ENCODE data around the gene ZNF407. TPM values are rescaled to one million over a fixed set of nuclear protein-coding genes. Genes with fewer than 3 reads are reported as not detected.

The ZNF407 gene
- total RNA-seq, 5 donors from 2014 or later (not counting 1 experiment from before 2014, with no cell fraction given), result 22.9 to 37.4 (median 24.4) TPM

GRCh38 chr18:74778191-74778847 lies 180.6 kb downstream of the ZNF407 start:
- CTCF ChIA-PET, result no interaction called here
- 86% methylated on average over 1 of the region's 6 CpGs for WGBS (ENCODE audit: insufficient coverage)
- H3K27ac ChIP-seq (ENCODE audit: low read length), result no peak overlapping the region
- ATAC-seq (replicated peaks in 1 of 4) (no peak), DNase-seq (no peak)
- Mint-ChIP-seq H3K4me3 (no peak overlapping the region), H3K9me3 (no peaks in the 10 kb centered on the region), H3K27ac (no peak overlapping the region), H3K27me3 (no peaks in the 10 kb centered on the region), H3K4me1 (peaks cover 0 to 6% (median 2%) of the 10 kb centered on the region in 3 donors), H3K36me3 (peaks cover 29% of the 10 kb centered on the region)
- no peaks in the 10 kb centered on the region for H3K4me1 ChIP-seq (ENCODE audit: control insufficient read depth in 1 of 2, extremely low read depth in 1 of 2, insufficient read depth in 2 of 2, low read length in 2 of 2)
- POLR2A ChIA-PET, result no interaction called here
- H3K9me3 ChIP-seq, result no peaks in the 10 kb centered on the region
- no peaks in the 10 kb centered on the region for H3K36me3 ChIP-seq (ENCODE audit: control insufficient read depth in 2 of 2, extremely low read depth in 1 of 2, insufficient read depth in 1 of 2, low read length in 1 of 2)
- H3K27me3 ChIP-seq (replicated peaks in 1 of 2; ENCODE audit: control insufficient read depth in 2 of 2, extremely low read depth in 1 of 2, insufficient read depth in 2 of 2, low read length in 1 of 2), result no peaks in the 10 kb centered on the region
- H3K4me3 ChIP-seq (ENCODE audit: control insufficient read depth in 1 of 2, extremely low read depth in 1 of 2, low read length in 1 of 2), result no peak overlapping the region

- Mint-ChIP-seq H3K27ac (no peak overlapping the region), H3K27me3 (no peaks in the 10 kb centered on the region), H3K4me3 (no peak overlapping the region), H3K36me3 (peaks cover 35% of the 10 kb centered on the region), H3K9me3 (no peaks in the 10 kb centered on the region), H3K4me1 (peaks cover 0 to 4% (median 0%) of the 10 kb centered on the region in 3 donors)
- ChIA-PET POLR2A (no interaction called here), CTCF (no interaction called here)
- WGBS (ENCODE audit: insufficient coverage), result 79% methylated on average over 3 of the region's 6 CpGs
- H3K36me3 ChIP-seq (ENCODE audit: control insufficient read depth in 2 of 2, extremely low read depth in 1 of 2, insufficient read depth in 1 of 2, low read length in 1 of 2), result peaks cover 0 to 5% of the 10 kb centered on the region in 2 donors
- ATAC-seq (replicated peaks in 1 of 4) (no peak), DNase-seq (no peak)
- no peaks in the 10 kb centered on the region for H3K27me3 ChIP-seq (replicated peaks in 1 of 2; ENCODE audit: control insufficient read depth in 2 of 2, extremely low read depth in 1 of 2, insufficient read depth in 2 of 2, low read length in 1 of 2)
- H3K27ac ChIP-seq (ENCODE audit: low read length), result no peak overlapping the region
- no peak overlapping the region for H3K4me3 ChIP-seq (ENCODE audit: control insufficient read depth in 1 of 2, extremely low read depth in 1 of 2, low read length in 1 of 2)
- H3K4me1 ChIP-seq (ENCODE audit: control insufficient read depth in 1 of 2, extremely low read depth in 1 of 2, insufficient read depth in 2 of 2, low read length in 2 of 2), result no peaks in the 10 kb centered on the region
- H3K9me3 ChIP-seq, result no peaks in the 10 kb centered on the region
These were observed 187.1 kb downstream of the ZNF407 start for GRCh38 chr18:74784752-74785151.

GRCh38 chr18:74785632-74786031 lies 188.0 kb downstream of the ZNF407 start:
- ChIA-PET CTCF (no interaction called here), POLR2A (no interaction called here)
- Histone ChIP-seq H3K4me1 (ENCODE audit: control insufficient read depth in 1 of 2, extremely low read depth in 1 of 2, insufficient read depth in 2 of 2, low read length in 2 of 2) (no peaks in the 10 kb centered on the region), H3K9me3 (no peaks in the 10 kb centered on the region), H3K36me3 (ENCODE audit: control insufficient read depth in 2 of 2, extremely low read depth in 1 of 2, insufficient read depth in 1 of 2, low read length in 1 of 2) (peaks cover 0 to 5% of the 10 kb centered on the region in 2 donors), H3K4me3 (ENCODE audit: control insufficient read depth in 1 of 2, extremely low read depth in 1 of 2, low read length in 1 of 2) (no peak overlapping the region), H3K27ac (ENCODE audit: low read length) (no peak overlapping the region), H3K27me3 (replicated peaks in 1 of 2; ENCODE audit: control insufficient read depth in 2 of 2, extremely low read depth in 1 of 2, insufficient read depth in 2 of 2, low read length in 1 of 2) (no peaks in the 10 kb centered on the region)
- Mint-ChIP-seq H3K4me3 (no peak overlapping the region), H3K9me3 (no peaks in the 10 kb centered on the region), H3K36me3 (peaks cover 39% of the 10 kb centered on the region), H3K27me3 (no peaks in the 10 kb centered on the region), H3K4me1 (peaks cover 0 to 4% (median 0%) of the 10 kb centered on the region in 3 donors), H3K27ac (no peak overlapping the region)
- 100% methylated on average over 2 of the region's 6 CpGs for whole genome bisulfite sequencing (ENCODE audit: insufficient coverage)
- ATAC-seq (replicated peaks in 1 of 4) (no peak), DNase-seq (no peak)

- peaks cover 0 to 5% of the 10 kb centered on the region in 2 donors for H3K36me3 ChIP-seq (ENCODE audit: control insufficient read depth in 2 of 2, extremely low read depth in 1 of 2, insufficient read depth in 1 of 2, low read length in 1 of 2)
- ATAC-seq (replicated peaks in 1 of 4), result no peak
- Mint-ChIP-seq H3K36me3 (peaks cover 44% of the 10 kb centered on the region), H3K9me3 (no peaks in the 10 kb centered on the region), H3K4me3 (no peak overlapping the region), H3K4me1 (peaks cover 0 to 4% (median 0%) of the 10 kb centered on the region in 3 donors), H3K27me3 (no peaks in the 10 kb centered on the region), H3K27ac (no peak overlapping the region)
- ChIA-PET CTCF (no interaction called here), POLR2A (no interaction called here)
- no peak for DNase-seq
- no peaks in the 10 kb centered on the region for H3K27me3 ChIP-seq (replicated peaks in 1 of 2; ENCODE audit: control insufficient read depth in 2 of 2, extremely low read depth in 1 of 2, insufficient read depth in 2 of 2, low read length in 1 of 2)
- H3K27ac ChIP-seq (ENCODE audit: low read length), result no peak overlapping the region
- no peak overlapping the region for H3K4me3 ChIP-seq (ENCODE audit: control insufficient read depth in 1 of 2, extremely low read depth in 1 of 2, low read length in 1 of 2)
- no peaks in the 10 kb centered on the region for H3K4me1 ChIP-seq (ENCODE audit: control insufficient read depth in 1 of 2, extremely low read depth in 1 of 2, insufficient read depth in 2 of 2, low read length in 2 of 2)
- no CpG with 5 or more reads among the region's 2 CpGs for WGBS (ENCODE audit: insufficient coverage)
- H3K9me3 ChIP-seq, result no peaks in the 10 kb centered on the region
These were observed 191.0 kb downstream of the ZNF407 start for GRCh38 chr18:74788657-74789056.

- Histone ChIP-seq H3K4me3 (ENCODE audit: control insufficient read depth in 1 of 2, extremely low read depth in 1 of 2, low read length in 1 of 2) (no peak overlapping the region), H3K9me3 (no peaks in the 10 kb centered on the region), H3K27ac (ENCODE audit: low read length) (no peak overlapping the region), H3K27me3 (replicated peaks in 1 of 2; ENCODE audit: control insufficient read depth in 2 of 2, extremely low read depth in 1 of 2, insufficient read depth in 2 of 2, low read length in 1 of 2) (no peaks in the 10 kb centered on the region), H3K4me1 (ENCODE audit: control insufficient read depth in 1 of 2, extremely low read depth in 1 of 2, insufficient read depth in 2 of 2, low read length in 2 of 2) (no peaks in the 10 kb centered on the region), H3K36me3 (ENCODE audit: control insufficient read depth in 2 of 2, extremely low read depth in 1 of 2, insufficient read depth in 1 of 2, low read length in 1 of 2) (peaks cover 0 to 5% of the 10 kb centered on the region in 2 donors)
- DNase-seq (no peak), ATAC-seq (replicated peaks in 1 of 4) (no peak)
- H3K4me1 Mint-ChIP-seq, result peaks cover 0 to 4% (median 0%) of the 10 kb centered on the region in 3 donors
- ChIA-PET POLR2A (no interaction called here), CTCF (no interaction called here)
- H3K36me3 Mint-ChIP-seq, result peaks cover 46% of the 10 kb centered on the region
- H3K9me3 Mint-ChIP-seq, result no peaks in the 10 kb centered on the region
- H3K4me3 Mint-ChIP-seq, result no peak overlapping the region
- H3K27me3 Mint-ChIP-seq, result no peaks in the 10 kb centered on the region
- no peak overlapping the region for H3K27ac Mint-ChIP-seq
- WGBS (ENCODE audit: insufficient coverage), result 100% methylated on average over 8 of the region's 8 CpGs
These were observed 191.4 kb downstream of the ZNF407 start for GRCh38 chr18:74789078-74789477.

- H3K36me3 ChIP-seq (ENCODE audit: control insufficient read depth in 2 of 2, extremely low read depth in 1 of 2, insufficient read depth in 1 of 2, low read length in 1 of 2), result peaks cover 0 to 5% of the 10 kb centered on the region in 2 donors
- no peaks in the 10 kb centered on the region for H3K27me3 Mint-ChIP-seq
These were observed 192.8 kb downstream of the ZNF407 start for GRCh38 chr18:74790451-74790850.

More at GRCh38 chr18:74790451-74790850, 192.8 kb downstream of the ZNF407 start:
- WGBS (ENCODE audit: insufficient coverage), result no CpG with 5 or more reads among the region's 1 CpG
- Histone ChIP-seq H3K27me3 (replicated peaks in 1 of 2; ENCODE audit: control insufficient read depth in 2 of 2, extremely low read depth in 1 of 2, insufficient read depth in 2 of 2, low read length in 1 of 2) (no peaks in the 10 kb centered on the region), H3K9me3 (no peaks in the 10 kb centered on the region), H3K4me3 (ENCODE audit: control insufficient read depth in 1 of 2, extremely low read depth in 1 of 2, low read length in 1 of 2) (no peak overlapping the region), H3K27ac (ENCODE audit: low read length) (no peak overlapping the region), H3K4me1 (ENCODE audit: control insufficient read depth in 1 of 2, extremely low read depth in 1 of 2, insufficient read depth in 2 of 2, low read length in 2 of 2) (no peaks in the 10 kb centered on the region)
- ATAC-seq (replicated peaks in 1 of 4), result no peak
- Mint-ChIP-seq H3K36me3 (peaks cover 42% of the 10 kb centered on the region), H3K27ac (no peak overlapping the region), H3K9me3 (no peaks in the 10 kb centered on the region), H3K4me1 (peaks cover 0 to 4% (median 0%) of the 10 kb centered on the region in 3 donors), H3K4me3 (no peak overlapping the region)
- DNase-seq, result no peak
- POLR2A ChIA-PET, result no interaction called here
- CTCF ChIA-PET, result interaction anchor here in 1 of 2 donors (0.6 kb wide), 1 partner anchor 31 kb away, joined by 3 read pairs; no protein-coding TSS in a partner anchor
